Liver (tissue), 9 donors: Measurements from ENCODE around the gene RASSF10. TPM values are rescaled to one million over a fixed set of nuclear protein-coding genes. Genes with fewer than 3 reads are reported as not detected.
A peak's percentile ranks its signal among the peaks of the same experiment; 100 is the strongest.

ENCODE experiments used
- DNase-seq: peaks from one replicate; pipeline ENCODE4 v3.0.0-alpha.2; 2017; ENCODE audit warnings: low spot score
- H3K27ac ChIP-seq, 2 donors: one replicate each; pipeline ENCODE4 v1.7.0; 2013; ENCODE audit warnings: inconsistent platforms in 2 of 2, low read length in 2 of 2, control low read depth in 1 of 2, low read depth in 1 of 2, mild to moderate bottlenecking in 1 of 2
- H3K27me3 ChIP-seq, 4 donors: one replicate each; pipeline versions ENCODE4 v1.6.1 to v1.7.0; 2013; ENCODE audit warnings: low read length in 3 of 4, inconsistent platforms in 1 of 4, mild to moderate bottlenecking in 1 of 4, moderate library complexity in 1 of 4; ENCODE audit not compliant: control insufficient read depth in 4 of 4, insufficient read depth in 4 of 4
- H3K36me3 ChIP-seq, 4 donors: one replicate each; pipeline versions ENCODE4 v1.6.1 to v1.7.0; 2013; ENCODE audit warnings: low read length in 3 of 4, mild to moderate bottlenecking in 3 of 4, low read depth in 1 of 4, moderate library complexity in 1 of 4; ENCODE audit not compliant: control insufficient read depth in 4 of 4, insufficient read depth in 3 of 4
- H3K4me1 ChIP-seq, 4 donors: one replicate each; pipeline versions ENCODE4 v1.6.1 to v1.7.0; 2013; ENCODE audit warnings: low read length in 3 of 4, mild to moderate bottlenecking in 3 of 4, moderate library complexity in 1 of 4; ENCODE audit not compliant: control insufficient read depth in 4 of 4, insufficient read depth in 4 of 4
- H3K4me3 ChIP-seq, 3 donors: one replicate each; pipeline versions ENCODE4 v1.6.1 to v1.7.0; 2013; ENCODE audit warnings: low read length in 3 of 3, control low read depth in 1 of 3, low read depth in 1 of 3, mild to moderate bottlenecking in 1 of 3
- H3K9ac ChIP-seq, 2 donors: one replicate each; pipeline ENCODE4 v1.7.0; 2013; ENCODE audit warnings: low read length in 2 of 2, mild to moderate bottlenecking in 2 of 2, moderate library complexity in 2 of 2, control low read depth in 1 of 2, low read depth in 1 of 2
- H3K9me3 ChIP-seq, 4 donors: one replicate each; pipeline versions ENCODE4 v1.6.1 to v1.7.0; 2013; ENCODE audit warnings: low read length in 3 of 4; ENCODE audit not compliant: control insufficient read depth in 4 of 4
- EGR1 ChIP-seq, 2 donors: IDR thresholded peaks; 2 replicates each; pipeline ENCODE4 v1.6.1; 2016 to 2018; ENCODE audit warnings: antibody characterized with exemption in 2 of 2, low read depth in 2 of 2
- FOXA1 ChIP-seq: IDR thresholded peaks from 2 replicates; pipeline ENCODE4 v1.6.1; 2016; ENCODE audit warnings: antibody characterized with exemption
- HNF4A ChIP-seq, 2 donors: conservative IDR thresholded peaks; 2 replicates each; pipeline ENCODE4 v1.6.1; 2016; ENCODE audit warnings: antibody characterized with exemption in 2 of 2, mild to moderate bottlenecking in 2 of 2
- JUND ChIP-seq, 2 donors: IDR thresholded peaks; 2 replicates each; pipeline ENCODE4 v1.6.1; 2016; ENCODE audit warnings: antibody characterized with exemption in 2 of 2
- NR2F2 ChIP-seq: IDR thresholded peaks from 2 replicates; pipeline ENCODE4 v1.6.1; 2016; ENCODE audit warnings: antibody characterized with exemption
- RAD21 ChIP-seq, 2 donors: IDR thresholded peaks; 2 replicates each; pipeline ENCODE4 v1.6.1; 2016; ENCODE audit warnings: antibody characterized with exemption in 2 of 2, mild to moderate bottlenecking in 2 of 2
- RXRA ChIP-seq, 2 donors: IDR thresholded peaks; 2 replicates each; pipeline ENCODE4 v1.6.1; 2017 to 2018; ENCODE audit warnings: antibody characterized with exemption in 2 of 2, mild to moderate bottlenecking in 1 of 2
- SP1 ChIP-seq: IDR thresholded peaks from 2 replicates; pipeline ENCODE4 v1.6.1; 2018; ENCODE audit warnings: antibody characterized with exemption, mild to moderate bottlenecking
- TAF1 ChIP-seq: conservative IDR thresholded peaks from 2 replicates; pipeline ENCODE4 v1.6.1; 2016; ENCODE audit warnings: antibody characterized with exemption, mild to moderate bottlenecking
- YY1 ChIP-seq: IDR thresholded peaks from 2 replicates; pipeline ENCODE4 v1.6.1; 2016; ENCODE audit warnings: antibody characterized with exemption, mild to moderate bottlenecking
- WGBS: extraction: QIAGEN DNeasy Blood & Tissue Kit; methylation state at CpG from one replicate; pipeline ENCODE4 v1.1.7; 2013; 5-methylcytosine and 5-hydroxymethylcytosine counted together
- polyA plus RNA-seq, 2 donors: library from polyadenylated mRNA; stranded (reverse) in 1 of 2; unstranded in 1 of 2; fragments of 200-250 nt in 1 of 2; fragments of >200 nt in 1 of 2; fragmentation: Nextera tagmentation in 1 of 2; extraction: Ambion mirVana in 1 of 2; gene quantifications; one replicate each; pipeline versions ENCODE4 v1.2.1 to v1.2.3, GENCODE V29; 2013 to 2015
- total RNA-seq, 2 donors: library from RNA; depleted of rRNA; stranded (reverse); fragments of >200 nt; gene quantifications; one replicate each; pipeline ENCODE4 v1.2.3, GENCODE V29; 2014
- TF ChIP-seq, protein P1 (sequence below): fragments of 150-350 bp; IDR thresholded peaks from 2 replicates; pipeline ENCODE4 v1.5.1; 2017; ENCODE audit warnings: improper control_type of control experiment, low read depth, low read length; ENCODE audit not compliant: missing input control
- TF ChIP-seq, protein P2 (sequence below): IDR thresholded peaks from 2 replicates; pipeline ENCODE4 v1.6.1; 2016; ENCODE audit warnings: antibody characterized with exemption, mild to moderate bottlenecking
- TF ChIP-seq, protein P3 (sequence below): IDR thresholded peaks from 2 replicates; pipeline ENCODE4 v1.6.1; 2016; ENCODE audit warnings: antibody characterized with exemption
- TF ChIP-seq, protein P4 (sequence below): IDR thresholded peaks from 2 replicates; pipeline ENCODE4 v1.6.1; 2016; ENCODE audit warnings: antibody characterized with exemption
- TF ChIP-seq, protein P5 (sequence below): IDR thresholded peaks from 2 replicates; pipeline ENCODE4 v1.6.1; 2016; ENCODE audit warnings: antibody characterized with exemption
- donor health status: healthy.
- donor health status: healthy.
- donor health status: healthy.
- donor health status: healthy.
- donor health status: healthy.

Gene RASSF10
- total and polyA plus RNA-seq, 4 donors, result 0.03 to 1.9 (median 0.08) TPM; not detected in 1

DNA sequence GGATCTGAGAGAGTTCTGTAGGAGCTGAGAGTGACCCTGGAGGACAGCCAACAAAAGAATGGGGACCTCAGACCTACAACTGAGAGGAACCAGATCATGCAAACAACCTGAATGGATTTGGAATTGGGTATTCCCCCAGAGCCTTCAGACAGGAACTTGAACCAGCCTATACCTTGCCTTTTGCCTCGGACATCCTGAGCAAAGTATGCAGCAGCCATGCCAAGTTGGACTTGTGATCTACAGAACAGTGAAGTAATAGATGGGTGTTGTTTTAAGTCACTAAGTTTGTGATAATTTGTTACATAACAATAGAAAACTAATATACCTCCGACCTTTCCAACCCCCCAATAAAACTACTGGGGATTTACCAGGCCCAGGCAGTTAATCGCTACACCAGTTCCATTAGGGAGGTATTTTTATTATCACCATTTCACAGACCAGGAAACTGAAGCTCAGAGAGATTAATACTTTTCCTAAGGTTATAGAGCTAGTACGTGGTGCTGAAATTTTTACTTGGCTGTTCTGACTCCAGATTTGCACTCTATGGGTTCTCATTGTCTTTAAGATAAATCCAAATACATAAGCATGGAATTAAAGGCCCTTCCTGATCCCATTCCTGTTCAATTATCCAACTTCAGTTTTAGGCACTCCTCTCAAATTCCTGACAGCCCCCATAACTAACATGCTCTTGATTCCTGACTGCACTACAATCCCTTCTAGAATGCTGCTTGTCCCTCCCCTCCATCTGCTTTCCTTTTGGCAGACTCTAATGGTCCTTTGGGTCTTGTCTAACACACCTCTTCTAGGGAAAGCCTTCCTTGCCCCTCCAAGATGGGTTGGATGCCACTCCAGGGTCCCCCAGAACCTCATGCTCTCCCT, 1.7 kb upstream of the RASSF10 start:
- H3K4me3 ChIP-seq, result no peak overlapping the region
- DNase-seq, result no peak
- 61% methylated on average over 4 of the region's 4 CpGs for WGBS
- H3K4me1 ChIP-seq, result peaks cover 21 to 46% (median 38%) of the 10 kb centered on the region in 4 donors
- H3K27ac ChIP-seq, result no peak overlapping the region
- H3K9ac ChIP-seq, result no peak overlapping the region
- H3K27me3 ChIP-seq, result peaks cover 0 to 18% (median 7%) of the 10 kb centered on the region in 4 donors
- H3K9me3 ChIP-seq, result peaks cover 0 to 12% (median 4%) of the 10 kb centered on the region in 4 donors
- no peaks in the 10 kb centered on the region for H3K36me3 ChIP-seq
- TF ChIP-seq, protein P1, sequence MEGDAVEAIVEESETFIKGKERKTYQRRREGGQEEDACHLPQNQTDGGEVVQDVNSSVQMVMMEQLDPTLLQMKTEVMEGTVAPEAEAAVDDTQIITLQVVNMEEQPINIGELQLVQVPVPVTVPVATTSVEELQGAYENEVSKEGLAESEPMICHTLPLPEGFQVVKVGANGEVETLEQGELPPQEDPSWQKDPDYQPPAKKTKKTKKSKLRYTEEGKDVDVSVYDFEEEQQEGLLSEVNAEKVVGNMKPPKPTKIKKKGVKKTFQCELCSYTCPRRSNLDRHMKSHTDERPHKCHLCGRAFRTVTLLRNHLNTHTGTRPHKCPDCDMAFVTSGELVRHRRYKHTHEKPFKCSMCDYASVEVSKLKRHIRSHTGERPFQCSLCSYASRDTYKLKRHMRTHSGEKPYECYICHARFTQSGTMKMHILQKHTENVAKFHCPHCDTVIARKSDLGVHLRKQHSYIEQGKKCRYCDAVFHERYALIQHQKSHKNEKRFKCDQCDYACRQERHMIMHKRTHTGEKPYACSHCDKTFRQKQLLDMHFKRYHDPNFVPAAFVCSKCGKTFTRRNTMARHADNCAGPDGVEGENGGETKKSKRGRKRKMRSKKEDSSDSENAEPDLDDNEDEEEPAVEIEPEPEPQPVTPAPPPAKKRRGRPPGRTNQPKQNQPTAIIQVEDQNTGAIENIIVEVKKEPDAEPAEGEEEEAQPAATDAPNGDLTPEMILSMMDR, result no peak
- TF ChIP-seq, protein P2, sequence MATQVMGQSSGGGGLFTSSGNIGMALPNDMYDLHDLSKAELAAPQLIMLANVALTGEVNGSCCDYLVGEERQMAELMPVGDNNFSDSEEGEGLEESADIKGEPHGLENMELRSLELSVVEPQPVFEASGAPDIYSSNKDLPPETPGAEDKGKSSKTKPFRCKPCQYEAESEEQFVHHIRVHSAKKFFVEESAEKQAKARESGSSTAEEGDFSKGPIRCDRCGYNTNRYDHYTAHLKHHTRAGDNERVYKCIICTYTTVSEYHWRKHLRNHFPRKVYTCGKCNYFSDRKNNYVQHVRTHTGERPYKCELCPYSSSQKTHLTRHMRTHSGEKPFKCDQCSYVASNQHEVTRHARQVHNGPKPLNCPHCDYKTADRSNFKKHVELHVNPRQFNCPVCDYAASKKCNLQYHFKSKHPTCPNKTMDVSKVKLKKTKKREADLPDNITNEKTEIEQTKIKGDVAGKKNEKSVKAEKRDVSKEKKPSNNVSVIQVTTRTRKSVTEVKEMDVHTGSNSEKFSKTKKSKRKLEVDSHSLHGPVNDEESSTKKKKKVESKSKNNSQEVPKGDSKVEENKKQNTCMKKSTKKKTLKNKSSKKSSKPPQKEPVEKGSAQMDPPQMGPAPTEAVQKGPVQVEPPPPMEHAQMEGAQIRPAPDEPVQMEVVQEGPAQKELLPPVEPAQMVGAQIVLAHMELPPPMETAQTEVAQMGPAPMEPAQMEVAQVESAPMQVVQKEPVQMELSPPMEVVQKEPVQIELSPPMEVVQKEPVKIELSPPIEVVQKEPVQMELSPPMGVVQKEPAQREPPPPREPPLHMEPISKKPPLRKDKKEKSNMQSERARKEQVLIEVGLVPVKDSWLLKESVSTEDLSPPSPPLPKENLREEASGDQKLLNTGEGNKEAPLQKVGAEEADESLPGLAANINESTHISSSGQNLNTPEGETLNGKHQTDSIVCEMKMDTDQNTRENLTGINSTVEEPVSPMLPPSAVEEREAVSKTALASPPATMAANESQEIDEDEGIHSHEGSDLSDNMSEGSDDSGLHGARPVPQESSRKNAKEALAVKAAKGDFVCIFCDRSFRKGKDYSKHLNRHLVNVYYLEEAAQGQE, result no peak
- TF ChIP-seq RAD21 (IDR thresholded peaks at IDR 0.05), result no peak
- no peak for TF ChIP-seq SP1
- TF ChIP-seq, protein P3, sequence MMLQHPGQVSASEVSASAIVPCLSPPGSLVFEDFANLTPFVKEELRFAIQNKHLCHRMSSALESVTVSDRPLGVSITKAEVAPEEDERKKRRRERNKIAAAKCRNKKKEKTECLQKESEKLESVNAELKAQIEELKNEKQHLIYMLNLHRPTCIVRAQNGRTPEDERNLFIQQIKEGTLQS, result no peak
- no peak for TF ChIP-seq HNF4A (conservative IDR thresholded peaks at IDR 0.05)

DNA sequence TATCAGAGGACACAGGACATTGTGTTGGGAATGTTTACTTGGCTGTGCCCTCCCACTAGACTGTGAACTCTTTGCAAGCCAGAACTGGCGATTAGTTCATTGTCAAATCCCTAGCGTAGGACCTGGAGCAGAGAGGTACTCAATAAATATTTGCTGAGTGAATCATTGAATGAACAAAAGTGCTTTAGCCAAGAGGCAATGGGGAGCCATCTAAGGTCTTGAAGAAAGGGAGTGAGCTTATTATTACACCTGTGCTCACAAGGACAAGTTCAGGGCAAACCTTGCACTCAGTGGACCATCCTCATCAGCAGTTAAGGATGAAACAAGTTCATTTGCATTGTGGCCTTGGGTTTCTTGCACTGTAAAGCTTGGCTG, 1.1 kb upstream of the RASSF10 start:
- H3K27ac ChIP-seq, result no peak overlapping the region
- WGBS, result 24% methylated on average over 2 of the region's 2 CpGs
- peaks cover 23 to 52% (median 42%) of the 10 kb centered on the region in 4 donors for H3K4me1 ChIP-seq
- peaks cover 0 to 21% (median 7%) of the 10 kb centered on the region in 4 donors for H3K27me3 ChIP-seq
- H3K4me3 ChIP-seq, result no peak overlapping the region
- no peak for DNase-seq
- H3K9me3 ChIP-seq, result peaks cover 0 to 12% (median 4%) of the 10 kb centered on the region in 4 donors
- H3K9ac ChIP-seq, result no peak overlapping the region
- H3K36me3 ChIP-seq, result no peaks in the 10 kb centered on the region
- TF ChIP-seq EGR1 (IDR thresholded peaks at IDR 0.05; ENCODE audit: low read depth in 2 of 2) (no peak), NR2F2 (no peak), TAF1 (no peak), RAD21 (IDR thresholded peaks at IDR 0.05) (peak in 1 of 2 donors; percentile 22), RXRA (IDR thresholded peaks at IDR 0.05) (peak in 1 of 2 donors; percentile 83), JUND (IDR thresholded peaks at IDR 0.05) (peak in 1 of 2 donors; percentile 93), YY1 (peak; percentile 54), SP1 (no peak), FOXA1 (peak; percentile 69)
- TF ChIP-seq, protein P3, result no peak
- TF ChIP-seq, protein P2, result peak; percentile 41
- TF ChIP-seq, protein P4, sequence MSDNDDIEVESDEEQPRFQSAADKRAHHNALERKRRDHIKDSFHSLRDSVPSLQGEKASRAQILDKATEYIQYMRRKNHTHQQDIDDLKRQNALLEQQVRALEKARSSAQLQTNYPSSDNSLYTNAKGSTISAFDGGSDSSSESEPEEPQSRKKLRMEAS, result no peak
- TF ChIP-seq, protein P5, sequence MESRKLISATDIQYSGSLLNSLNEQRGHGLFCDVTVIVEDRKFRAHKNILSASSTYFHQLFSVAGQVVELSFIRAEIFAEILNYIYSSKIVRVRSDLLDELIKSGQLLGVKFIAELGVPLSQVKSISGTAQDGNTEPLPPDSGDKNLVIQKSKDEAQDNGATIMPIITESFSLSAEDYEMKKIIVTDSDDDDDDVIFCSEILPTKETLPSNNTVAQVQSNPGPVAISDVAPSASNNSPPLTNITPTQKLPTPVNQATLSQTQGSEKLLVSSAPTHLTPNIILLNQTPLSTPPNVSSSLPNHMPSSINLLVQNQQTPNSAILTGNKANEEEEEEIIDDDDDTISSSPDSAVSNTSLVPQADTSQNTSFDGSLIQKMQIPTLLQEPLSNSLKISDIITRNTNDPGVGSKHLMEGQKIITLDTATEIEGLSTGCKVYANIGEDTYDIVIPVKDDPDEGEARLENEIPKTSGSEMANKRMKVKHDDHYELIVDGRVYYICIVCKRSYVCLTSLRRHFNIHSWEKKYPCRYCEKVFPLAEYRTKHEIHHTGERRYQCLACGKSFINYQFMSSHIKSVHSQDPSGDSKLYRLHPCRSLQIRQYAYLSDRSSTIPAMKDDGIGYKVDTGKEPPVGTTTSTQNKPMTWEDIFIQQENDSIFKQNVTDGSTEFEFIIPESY, result no peak
- TF ChIP-seq, protein P1, result no peak
